ENCODE measurements around the gene HK3.

GRCh38 chr5:176921714-176922113 is 22.6 kb upstream of the HK3 start:
- TF ChIP-seq CTCF (IDR thresholded peaks at IDR 0.05; ENCODE audit: control extremely low read depth in 1 of 3, insufficient read depth in 1 of 3, low read depth in 1 of 3, low read length in 3 of 3) (no peak), ZNF274 (IDR thresholded peaks at IDR 0.05; ENCODE audit: borderline replicate concordance, extremely low read depth, low read length) (no peak), EZH2 (IDR thresholded peaks at IDR 0.05; ENCODE audit: low read depth, low read length, severe bottlenecking) (no peak), EP300 (IDR thresholded peaks at IDR 0.05; ENCODE audit: borderline replicate concordance in 1 of 2, low read depth in 2 of 2, low read length in 2 of 2) (no peak), POLR2AphosphoS5 (IDR thresholded peaks at IDR 0.05; ENCODE audit: low read depth, low read length) (no peak), SAP30 (IDR thresholded peaks at IDR 0.05; ENCODE audit: insufficient read depth, insufficient replicate concordance, low read length) (no peak), EGR1 (IDR thresholded peaks at IDR 0.05; ENCODE audit: borderline replicate concordance, low read depth, low read length) (no peak), PHF8 (conservative IDR thresholded peaks at IDR 0.05; ENCODE audit: low read depth, low read length) (no peak), SP1 (IDR thresholded peaks at IDR 0.05; ENCODE audit: low read depth, low read length) (no peak), POLR2A (IDR thresholded peaks at IDR 0.05; ENCODE audit: control extremely low read depth in 1 of 2, low read depth in 2 of 2, low read length in 2 of 2) (no peak), RAD21 (IDR thresholded peaks at IDR 0.05 in 1 of 2, conservative IDR thresholded peaks at IDR 0.05 in 1 of 2; ENCODE audit: low read depth in 2 of 2, low read length in 2 of 2) (no peak), SRF (IDR thresholded peaks at IDR 0.05; ENCODE audit: low read depth, low read length) (no peak), KDM1A (IDR thresholded peaks at IDR 0.05; ENCODE audit: borderline replicate concordance, low read length) (no peak), USF2 (IDR thresholded peaks at IDR 0.05; ENCODE audit: low read length) (no peak)

Data from H1 (cell line).